GM18858 (cell line): ENCODE measurements around the gene PCCA.
A peak's percentile ranks its signal among the peaks of the same experiment; 100 is the strongest.

Experiments
- ATAC-seq: cut with Tn5 transposase; IDR thresholded peaks from one replicate; pipeline ENCODE4 v1.9.1; 2021; ENCODE audit not compliant: unreplicated experiment

Gene PCCA

DNA sequence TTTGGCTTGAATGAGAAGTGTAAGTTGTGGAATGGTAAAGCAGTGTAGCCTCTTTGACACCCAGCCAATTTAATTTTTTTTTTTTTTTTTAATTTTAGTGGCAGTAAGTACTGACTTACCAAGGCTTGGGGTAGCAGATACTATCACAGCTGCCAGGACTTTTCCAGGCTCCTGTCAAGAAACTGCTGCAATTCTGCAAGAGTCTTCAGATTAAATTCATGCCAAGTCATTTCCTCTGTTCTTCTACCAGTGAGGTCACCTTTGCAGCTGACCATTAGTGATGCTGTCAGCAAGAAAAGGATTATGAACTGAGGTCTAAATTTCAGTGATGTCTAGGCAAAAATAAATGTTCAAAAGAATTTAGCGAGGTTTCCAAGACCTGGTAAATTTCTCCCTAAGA lies 408.5 kb downstream of the PCCA start:
- no peak for ATAC-seq

- ATAC-seq = no peak
These were observed 413.6 kb downstream of the PCCA start for GRCh38 chr13:100502446-100502845.

GRCh38 chr13:100503622-100504021 lies 414.7 kb downstream of the PCCA start:
- no peak for ATAC-seq

DNA sequence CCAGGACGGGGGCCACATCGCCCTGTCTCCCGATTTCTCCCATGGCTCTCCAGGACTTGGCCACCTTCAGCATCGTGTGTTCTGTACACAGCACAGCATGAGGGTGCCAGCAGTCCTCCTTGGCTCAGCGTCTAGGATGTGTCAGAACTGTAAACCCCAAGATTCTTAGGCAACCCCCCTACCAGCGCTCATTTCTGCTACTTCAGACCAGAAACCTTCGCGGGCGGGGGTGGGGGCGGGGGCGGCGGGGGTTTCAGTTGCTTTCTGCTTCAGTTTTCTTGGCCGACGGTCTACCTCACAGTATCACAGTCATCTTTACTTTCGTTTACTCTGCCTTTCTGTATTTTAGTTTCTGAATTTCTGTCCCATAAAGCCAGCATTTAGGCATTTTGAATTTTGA lies 417.3 kb downstream of the PCCA start:
- no peak for ATAC-seq

- ATAC-seq = no peak
These were observed 417.9 kb downstream of the PCCA start for GRCh38 chr13:100506600-100507422.

- ATAC-seq = no peak
These were observed 419.6 kb downstream of the PCCA start for GRCh38 chr13:100508455-100508854.

DNA sequence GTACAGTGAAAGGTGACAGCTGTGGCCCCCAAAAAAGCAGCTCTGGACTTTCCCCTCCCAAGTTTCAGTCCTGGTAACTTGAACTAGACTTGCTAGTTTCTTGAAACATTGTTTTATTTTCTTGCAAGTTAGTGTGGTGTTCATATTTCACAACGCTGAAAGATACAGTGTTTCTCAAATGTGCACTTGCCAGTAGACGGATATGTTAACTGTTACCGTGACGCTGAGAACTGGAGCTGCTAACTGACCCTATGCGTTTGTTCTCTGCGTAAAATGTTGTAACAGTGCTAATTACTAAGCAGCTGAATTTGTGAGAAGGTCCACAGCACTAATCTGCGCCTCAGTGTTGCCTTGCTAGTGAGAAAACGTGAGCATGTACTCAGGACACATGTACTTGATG lies 420.1 kb downstream of the PCCA start:
- ATAC-seq = no peak

DNA sequence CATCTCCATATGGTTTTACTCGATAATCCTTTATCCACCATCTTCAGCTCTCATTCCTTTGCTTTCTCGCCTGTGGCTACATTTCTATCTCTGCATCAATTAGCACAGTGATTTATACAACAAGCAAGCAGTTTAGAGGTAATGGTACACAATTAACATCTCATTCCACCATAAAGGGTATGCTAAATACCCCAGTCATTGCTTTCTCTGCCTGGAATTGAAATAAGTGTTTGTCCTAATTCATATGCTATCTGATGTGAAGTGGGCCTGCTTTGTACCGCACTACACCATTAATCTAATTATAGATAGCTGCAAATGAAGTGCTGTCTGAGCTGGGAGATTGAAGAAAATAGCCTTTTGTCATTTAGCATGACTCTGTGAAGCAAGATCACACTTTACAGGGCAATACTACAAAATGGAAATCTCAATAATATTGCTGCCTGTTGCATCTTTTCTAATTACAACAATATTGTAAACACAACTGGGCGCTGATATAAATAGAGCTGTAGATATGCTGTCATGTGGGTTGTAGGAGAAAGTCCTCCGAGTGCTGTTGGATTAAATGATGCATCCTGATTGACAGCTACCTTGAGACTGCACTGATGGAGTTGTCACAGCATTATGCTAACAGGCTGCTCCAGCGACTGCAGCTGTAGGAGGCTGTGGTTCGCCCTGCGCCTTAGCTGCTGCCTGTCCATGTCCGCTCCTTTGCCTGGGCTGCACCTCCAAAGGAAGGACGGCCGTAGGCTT lies 421.5 kb downstream of the PCCA start:
- ATAC-seq = no peak

- no peak for ATAC-seq
These were observed 422.6 kb downstream of the PCCA start for GRCh38 chr13:100511466-100511865.

DNA sequence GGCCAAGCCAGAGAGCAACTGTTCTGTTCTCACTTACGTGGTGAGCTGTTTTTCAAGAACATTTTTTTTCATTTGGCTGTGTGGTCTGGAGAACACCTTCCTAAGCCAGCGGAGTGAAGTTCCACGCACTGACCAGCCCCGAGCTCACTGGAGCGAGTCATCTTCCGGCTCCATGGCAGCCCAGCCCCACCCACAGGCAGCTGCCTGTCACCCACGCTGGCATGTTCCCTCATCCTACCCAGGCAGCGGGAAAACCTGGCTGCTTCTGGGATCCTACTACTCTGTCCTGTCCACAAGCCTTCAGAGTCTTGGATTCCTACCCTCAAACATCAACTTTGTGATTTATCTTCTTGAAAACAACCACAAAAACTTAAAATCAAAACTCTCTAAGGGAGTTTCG lies 423.5 kb downstream of the PCCA start:
- no peak for ATAC-seq

GRCh38 chr13:100513171-100513570 lies 424.3 kb downstream of the PCCA start:
- no peak for ATAC-seq

DNA sequence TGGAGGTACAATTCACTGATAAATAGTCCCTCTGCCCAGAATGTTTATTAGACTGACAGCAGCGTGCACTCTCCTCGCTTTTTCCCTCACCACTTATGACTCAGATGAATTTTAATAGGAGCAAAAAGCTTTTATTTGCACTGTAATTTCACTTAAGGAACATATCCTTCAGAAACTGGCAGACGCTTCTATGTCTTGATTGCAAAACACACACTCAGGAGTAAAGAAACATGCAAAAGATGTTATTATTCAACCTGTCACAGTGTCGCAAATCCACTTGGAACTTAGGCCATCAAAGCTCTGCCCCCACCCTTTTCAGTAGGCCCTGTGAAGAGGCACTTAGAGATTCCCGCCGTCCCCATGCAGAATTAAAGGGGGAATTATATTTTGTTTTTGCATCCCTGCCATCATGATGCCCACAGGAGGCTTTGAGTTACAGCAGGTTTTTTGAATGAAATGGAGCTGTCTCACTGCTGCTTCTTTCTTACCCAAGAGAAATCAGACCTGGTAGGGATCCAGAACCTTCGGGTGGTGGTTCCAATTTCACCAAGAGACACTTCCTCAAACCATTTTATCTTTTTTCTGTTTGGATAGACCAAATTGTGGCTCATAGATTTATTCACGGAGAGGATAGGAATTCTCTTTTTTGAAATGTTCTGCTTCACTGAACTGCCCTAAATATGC lies 425.2 kb downstream of the PCCA start:
- no peak for ATAC-seq

DNA sequence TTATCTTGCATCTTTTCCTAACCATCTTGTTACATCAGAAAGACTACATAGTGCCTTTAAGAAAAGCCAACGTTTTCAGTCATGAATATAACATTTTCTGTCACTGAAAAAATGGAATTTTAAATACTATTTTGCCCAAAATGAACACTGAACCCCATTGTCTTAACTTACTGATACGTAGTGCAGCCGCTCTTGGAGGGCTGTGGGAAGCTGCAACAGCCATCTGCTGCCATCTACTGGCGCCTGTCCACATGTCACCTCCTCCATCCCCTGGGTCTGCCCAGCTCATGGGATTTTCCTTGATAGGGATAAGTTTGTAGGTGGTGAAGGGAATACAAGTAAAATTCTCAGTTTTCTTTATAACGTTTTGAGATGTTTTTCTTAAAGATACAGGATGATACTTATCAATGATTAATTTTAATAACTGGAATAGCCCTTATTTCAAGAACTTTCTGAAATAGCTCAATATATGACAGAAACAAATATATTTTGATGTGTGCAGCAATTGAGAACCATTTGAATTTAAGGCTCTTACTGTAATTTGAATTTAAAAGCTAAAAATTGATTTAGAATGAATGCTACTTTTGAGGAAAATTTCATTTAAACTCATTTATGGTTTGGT lies 426.0 kb downstream of the PCCA start:
- peak; percentile 94 for ATAC-seq

GRCh38 chr13:100515410-100515800 lies 426.5 kb downstream of the PCCA start:
- no peak for ATAC-seq

DNA sequence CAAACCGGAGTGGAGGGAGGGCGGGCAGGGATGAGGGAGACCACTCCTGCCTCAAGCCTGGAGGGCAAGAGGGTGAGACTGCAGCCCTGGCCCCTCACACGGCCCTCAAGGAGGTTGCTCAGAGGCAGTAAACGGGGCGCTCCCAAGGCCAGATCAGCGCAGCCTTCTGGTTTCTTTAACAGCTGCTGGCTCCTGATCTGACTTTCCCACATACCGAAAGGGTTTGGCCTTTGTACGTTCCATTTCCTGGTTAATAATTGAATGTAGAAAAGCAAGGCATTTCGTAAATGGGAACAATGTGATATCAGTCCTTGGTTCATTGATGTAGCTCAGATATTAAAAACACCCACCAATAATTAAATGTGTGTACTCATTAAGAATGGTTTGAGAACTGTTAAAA lies 428.2 kb downstream of the PCCA start:
- no peak for ATAC-seq

DNA sequence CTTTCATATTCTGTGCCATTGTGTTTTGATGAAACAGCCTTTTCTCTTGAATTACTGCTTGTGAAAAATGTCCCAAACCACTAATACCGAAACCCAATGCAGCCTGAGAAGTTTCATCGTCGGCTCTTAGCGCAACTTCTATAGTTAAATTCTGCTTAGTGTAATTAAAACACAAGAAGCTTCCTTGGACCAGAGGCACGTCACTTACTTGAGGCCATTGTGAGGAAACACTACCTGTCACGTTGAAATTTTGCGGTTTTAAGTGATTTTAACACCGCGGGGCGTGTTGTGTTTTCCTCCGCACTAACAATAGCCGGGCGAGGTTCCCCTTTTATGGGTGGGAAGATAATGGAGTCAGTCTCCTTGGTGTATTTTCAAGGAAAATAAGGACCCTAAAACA lies 428.8 kb downstream of the PCCA start:
- ATAC-seq = no peak

GRCh38 chr13:100518394-100519062 lies 429.6 kb downstream of the PCCA start:
- ATAC-seq = no peak

- no peak for ATAC-seq
These were observed 430.7 kb downstream of the PCCA start for GRCh38 chr13:100519626-100520025.

DNA sequence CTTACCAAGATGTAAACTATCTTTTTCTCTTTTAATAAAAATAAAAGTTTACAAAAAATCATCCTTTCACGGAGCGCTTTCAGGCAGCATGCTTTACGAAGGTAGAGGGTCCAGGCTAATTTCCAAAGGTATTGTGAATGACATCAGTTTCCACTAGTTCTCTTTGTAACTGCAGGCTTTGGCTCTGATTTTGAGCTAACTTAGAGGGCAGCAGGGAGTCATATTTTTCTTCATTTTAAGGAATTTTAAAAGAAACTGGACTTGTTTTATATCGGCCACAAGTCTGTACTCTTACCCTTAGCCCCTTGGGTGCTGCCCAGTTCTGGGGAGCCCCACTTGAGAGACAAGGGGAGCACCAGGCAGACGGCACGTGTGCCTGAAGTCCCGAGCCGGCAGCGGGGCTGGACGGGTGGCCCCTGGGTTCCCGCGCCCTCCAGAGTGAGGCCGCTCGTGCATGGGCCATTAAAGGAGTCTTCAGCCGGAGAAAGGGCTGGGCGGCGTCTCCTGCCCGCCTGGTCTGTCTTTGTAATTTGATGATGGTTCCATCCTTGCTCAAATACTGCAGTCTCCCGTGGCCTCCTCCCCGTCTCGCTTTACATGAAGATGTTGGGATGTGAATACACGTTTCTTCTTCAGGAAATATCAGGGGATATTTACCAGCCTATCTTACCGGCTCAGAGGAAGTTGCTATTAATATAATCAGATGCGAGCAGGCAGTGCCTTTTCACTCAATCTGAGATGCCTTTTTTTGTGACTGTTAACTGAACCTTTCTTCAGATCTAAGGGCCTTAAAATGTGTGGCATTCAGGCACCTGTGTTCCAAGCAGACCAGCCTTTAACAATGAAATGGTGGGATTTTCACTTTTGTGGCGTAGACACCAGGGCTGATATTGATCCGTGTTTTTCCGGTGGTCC lies 432.3 kb downstream of the PCCA start:
- ATAC-seq = no peak
